ENCODE results near the gene LIPA.

Gene LIPA

GRCh38 chr10:89238956-89239644, 12.5 kb downstream of the LIPA start:
- no peak for DNase-seq

- DNase-seq, result no peak
Observed at GRCh38 chr10:89237849-89238248, 13.7 kb downstream of the LIPA start.

GRCh38 chr10:89236226-89236797, 15.3 kb downstream of the LIPA start:
- DNase-seq, result no peak

GRCh38 chr10:89235073-89235798, 16.3 kb downstream of the LIPA start:
- no peak for DNase-seq

- DNase-seq, result no peak
Observed at GRCh38 chr10:89233033-89233432, 18.5 kb downstream of the LIPA start.

GRCh38 chr10:89228962-89229361, 22.6 kb downstream of the LIPA start:
- DNase-seq, result no peak

- no peak for DNase-seq
Observed at GRCh38 chr10:89228146-89228545, 23.4 kb downstream of the LIPA start.

- no peak for DNase-seq
Observed at GRCh38 chr10:89226891-89227290, 24.7 kb downstream of the LIPA start.

GRCh38 chr10:89224739-89225443, 26.7 kb downstream of the LIPA start:
- no peak for DNase-seq

- DNase-seq, result no peak
Observed at GRCh38 chr10:89221919-89222318, 29.7 kb downstream of the LIPA start.

- no peak for DNase-seq
Observed at GRCh38 chr10:89219513-89220218, 31.9 kb downstream of the LIPA start.

GRCh38 chr10:89217057-89217990, 34.3 kb downstream of the LIPA start:
- peak; percentile 23 for DNase-seq

GRCh38 chr10:89216056-89216455, 35.5 kb downstream of the LIPA start:
- DNase-seq, result no peak

GRCh38 chr10:89215511-89215910, 36.1 kb downstream of the LIPA start:
- DNase-seq, result no peak

- DNase-seq, result no peak
Observed at GRCh38 chr10:89214566-89215165, 36.9 kb downstream of the LIPA start.

- DNase-seq, result peak; percentile 1
Observed at GRCh38 chr10:89213191-89213808, 38.3 kb downstream of the LIPA start.

GRCh38 chr10:89210794-89211425, 40.7 kb downstream of the LIPA start:
- DNase-seq, result no peak

- DNase-seq, result no peak
Observed at GRCh38 chr10:89209718-89210117, 41.9 kb downstream of the LIPA start.

GRCh38 chr10:89207801-89208551, 43.6 kb downstream of the LIPA start:
- peak; percentile 5 for DNase-seq
